Transverse colon (tissue), 4 donors: ENCODE results near the gene GAS5. TPM values are rescaled to one million over a fixed set of nuclear protein-coding genes. Genes with fewer than 3 reads are reported as not detected.

Source experiments
- DNase-seq: peaks from one replicate; pipeline ENCODE4 v3.0.0-alpha.2; 2019
- H3K27ac ChIP-seq, 4 donors: fragments of 200-600 bp; sonication (generic); 2 replicates each; pipeline ENCODE4 v1.5.1; 2016 to 2018; ENCODE audit warnings: inconsistent platforms in 4 of 4
- H3K27me3 ChIP-seq: fragments of 200-600 bp; sonication (generic); 2 replicates; pipeline ENCODE4 v1.5.1; 2017; ENCODE audit warnings: inconsistent platforms
- H3K36me3 ChIP-seq, 4 donors: fragments of 200-600 bp; sonication (generic); 2 replicates each; pipeline ENCODE4 v1.5.1; 2017 to 2019; ENCODE audit warnings: inconsistent platforms in 4 of 4
- H3K4me1 ChIP-seq, 4 donors: fragments of 200-600 bp; sonication (generic); 2 replicates each; pipeline ENCODE4 v1.5.1; 2017 to 2020; ENCODE audit warnings: inconsistent platforms in 4 of 4
- H3K4me3 ChIP-seq, 4 donors: fragments of 200-600 bp; sonication (generic); 1 replicate in 1 of 4; 2 replicates in 3 of 4; pipeline versions ENCODE4 v1.5.1 to v1.6.1; 2017 to 2019; ENCODE audit warnings: inconsistent platforms in 4 of 4
- H3K9me3 ChIP-seq, 2 donors: fragments of 200-600 bp; sonication (generic); 2 replicates each; pipeline ENCODE4 v1.5.1; 2017 to 2019; ENCODE audit warnings: inconsistent platforms in 2 of 2
- CTCF ChIP-seq, 5 experiments: fragments of 200-600 bp in 3 of 5; fragments of 450-650 bp in 2 of 5; sonication (generic) in 3 of 5; IDR thresholded peaks; 1 replicate in 2 of 5; 2 replicates in 3 of 5; pipeline ENCODE4 v1.5.1; 2016 to 2017; ENCODE audit warnings: antibody characterized with exemption in 5 of 5, inconsistent platforms in 3 of 5, mild to moderate bottlenecking in 2 of 5, moderate library complexity in 1 of 5
- EP300 ChIP-seq: sonication (generic); formaldehyde crosslinking; IDR thresholded peaks from one replicate; pipeline ENCODE4 v1.6.1; 2017; ENCODE audit warnings: antibody characterized with exemption, low read depth
- POLR2A ChIP-seq: fragments of 450-650 bp; IDR thresholded peaks from one replicate; pipeline ENCODE4 v1.6.1; 2016; ENCODE audit warnings: antibody characterized with exemption, mild to moderate bottlenecking, moderate library complexity
- POLR2AphosphoS5 ChIP-seq, 3 donors: sonication (generic); formaldehyde crosslinking; IDR thresholded peaks; one replicate each; pipeline ENCODE4 v1.6.1; 2016; ENCODE audit warnings: antibody characterized with exemption in 3 of 3
- WGBS, 2 donors: methylation state at CpG; one replicate each; pipeline ENCODE4 v1.1.5; 2018; ENCODE audit warnings: low coverage in 1 of 2; 5-methylcytosine and 5-hydroxymethylcytosine counted together
- in situ Hi-C, 4 donors: fragments of 200-750 bp; cut with MboI; loops; one replicate each; pipeline versions ENCODE4 v1.15.0 to v1.15.1; 2017; ENCODE audit warnings: low sequenced_read_pairs in 3 of 4, low pct_ligation_motif_present in 1 of 4, low pct_unique_long_range_greater_than_20kb in 1 of 4
- intact Hi-C: fragments of 100-400 bp; cut with DNase I; formaldehyde crosslinking; loops from one replicate; pipeline ENCODE4 v1.15.1; 2023; ENCODE audit warnings: low total_unique reads
- total RNA-seq, 4 donors: library from RNA; depleted of rRNA; stranded (reverse); fragments of >200 nt; gene quantifications; one replicate each; pipeline ENCODE4 v1.1.0, GENCODE V29; 2016

GAS5 gene
- total RNA-seq, 4 donors from 2014 or later = 82.7 to 435 (median 193) TPM

- Histone ChIP-seq H3K4me1 (no peaks in the 10 kb centered on the region), H3K36me3 (peaks cover 0 to 6% (median 0%) of the 10 kb centered on the region in 4 donors), H3K4me3 (no peak overlapping the region), H3K9me3 (no peaks in the 10 kb centered on the region), H3K27me3 (no peaks in the 10 kb centered on the region), H3K27ac (no peak overlapping the region)
- in situ Hi-C loops (no loop called here), intact Hi-C loops (no loop called here)
- no peak for DNase-seq
- no peak for TF ChIP-seq CTCF (IDR thresholded peaks at IDR 0.05)
- TF ChIP-seq EP300 = no peak
- TF ChIP-seq POLR2AphosphoS5 (IDR thresholded peaks at IDR 0.05) = no peak
- TF ChIP-seq POLR2A = no peak
These were observed 10.5 kb upstream of the GAS5 start for GRCh38 chr1:173878251-173878650.

GRCh38 chr1:173876732-173877131 is 8.9 kb upstream of the GAS5 start:
- Histone ChIP-seq H3K4me1 (no peaks in the 10 kb centered on the region), H3K27ac (no peak overlapping the region), H3K36me3 (peaks cover 0 to 6% (median 0%) of the 10 kb centered on the region in 4 donors), H3K27me3 (no peaks in the 10 kb centered on the region), H3K9me3 (no peaks in the 10 kb centered on the region), H3K4me3 (no peak overlapping the region)
- DNase-seq = no peak
- TF ChIP-seq CTCF (IDR thresholded peaks at IDR 0.05) (no peak), POLR2AphosphoS5 (IDR thresholded peaks at IDR 0.05) (no peak), POLR2A (no peak)
- in situ Hi-C loops = no loop called here
- intact Hi-C loops = no loop called here
- WGBS, 2 donors = 74 to 78% methylated on average over 5 of the region's 5 CpGs

GRCh38 chr1:173871500-173871899 is 3.7 kb upstream of the GAS5 start:
- intact Hi-C loops (no loop called here), in situ Hi-C loops (no loop called here)
- DNase-seq = no peak
- Histone ChIP-seq H3K4me3 (no peak overlapping the region), H3K27me3 (no peaks in the 10 kb centered on the region), H3K27ac (no peak overlapping the region), H3K36me3 (peaks cover 0 to 6% (median 0%) of the 10 kb centered on the region in 4 donors), H3K9me3 (no peaks in the 10 kb centered on the region), H3K4me1 (peaks cover 5 to 32% (median 21%) of the 10 kb centered on the region in 4 donors)
- no peak for TF ChIP-seq EP300
- no peak for TF ChIP-seq POLR2AphosphoS5 (IDR thresholded peaks at IDR 0.05)
- no peak for TF ChIP-seq POLR2A
- TF ChIP-seq CTCF (IDR thresholded peaks at IDR 0.05) = no peak
- WGBS, 2 donors = 85 to 92% methylated on average over 2 of the region's 2 CpGs

GRCh38 chr1:173871091-173871490 is 3.3 kb upstream of the GAS5 start:
- TF ChIP-seq CTCF (IDR thresholded peaks at IDR 0.05) (no peak), POLR2A (no peak), POLR2AphosphoS5 (IDR thresholded peaks at IDR 0.05) (no peak), EP300 (no peak)
- Histone ChIP-seq H3K9me3 (no peaks in the 10 kb centered on the region), H3K4me3 (no peak overlapping the region), H3K27me3 (no peaks in the 10 kb centered on the region), H3K27ac (peak overlapping the region in 1 of 4 donors; percentile 96), H3K4me1 (peaks cover 9 to 36% (median 25%) of the 10 kb centered on the region in 4 donors), H3K36me3 (peaks cover 0 to 6% (median 0%) of the 10 kb centered on the region in 4 donors)
- 87% methylated on average over 5 of the region's 5 CpGs; no CpG with 5 or more reads in 1 of the 2 donors for WGBS, 2 donors
- intact Hi-C loops = no loop called here
- in situ Hi-C loops = no loop called here
- no peak for DNase-seq
